Activated CD4-positive, alpha-beta T cell treated with anti-CD3 and anti-CD28 coated beads, Interleukin-2, Interleukin-6, amounts not matched to agents 100 ng/mL and 50 ng/mL, durations not matched to agents 16 hours and 8 hours (primary cell): ENCODE results near the gene SH3PXD2B.
A peak's percentile ranks its signal among the peaks of the same experiment; 100 is the strongest.
"Not testable (repeated sequence)": the region's sequence is repeated elsewhere in the genome, so short reads cannot be mapped to it uniquely, and the experiment has no call there.

ENCODE experiments used
- DNase-seq: peaks from one replicate; pipeline ENCODE4 v3.0.0-alpha.2; 2020

SH3PXD2B gene

DNA sequence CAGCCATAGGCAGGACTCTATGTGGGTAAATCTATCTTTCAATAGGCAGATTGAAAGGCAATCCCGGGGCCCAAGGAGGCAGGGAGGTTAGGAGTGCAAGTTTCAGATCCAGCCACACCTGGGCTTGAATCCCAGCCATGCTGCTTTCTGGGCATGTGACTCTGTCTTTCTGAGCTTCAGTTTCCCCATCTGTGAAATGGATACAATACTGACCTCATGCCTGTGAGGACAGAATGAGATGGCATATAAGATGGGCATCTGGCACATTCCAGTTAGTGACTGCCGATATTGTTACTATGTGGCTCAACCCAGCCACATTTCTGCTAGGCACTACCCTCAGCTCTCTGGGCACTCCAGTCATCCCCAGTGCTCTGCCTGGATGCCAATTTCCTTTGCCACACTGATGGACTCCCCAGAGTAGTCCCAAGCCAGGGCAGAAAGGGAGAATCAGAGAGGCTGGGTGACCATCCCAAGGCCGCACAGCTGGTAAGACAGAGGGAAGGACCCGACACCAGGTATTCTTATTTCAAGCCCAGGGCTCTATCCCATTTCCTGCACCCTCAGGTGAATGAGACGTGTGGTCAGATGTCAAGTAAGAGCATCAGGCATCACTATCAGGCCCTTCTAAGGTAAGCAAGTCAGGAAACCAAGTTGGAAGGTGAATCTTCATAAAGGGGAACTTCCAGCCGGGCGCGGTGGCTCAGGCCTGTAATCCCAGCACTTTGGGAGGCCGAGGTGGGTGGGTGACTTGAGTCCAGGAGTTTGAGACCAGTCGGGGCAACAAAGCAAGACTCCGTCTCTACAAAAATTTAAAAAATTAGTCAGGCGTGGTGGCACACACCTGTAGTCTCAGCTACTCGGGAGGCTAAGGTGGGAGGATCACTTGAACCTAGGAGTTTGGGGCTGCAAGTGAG, 38.7 kb downstream of the SH3PXD2B start:
- no peak for DNase-seq

DNA sequence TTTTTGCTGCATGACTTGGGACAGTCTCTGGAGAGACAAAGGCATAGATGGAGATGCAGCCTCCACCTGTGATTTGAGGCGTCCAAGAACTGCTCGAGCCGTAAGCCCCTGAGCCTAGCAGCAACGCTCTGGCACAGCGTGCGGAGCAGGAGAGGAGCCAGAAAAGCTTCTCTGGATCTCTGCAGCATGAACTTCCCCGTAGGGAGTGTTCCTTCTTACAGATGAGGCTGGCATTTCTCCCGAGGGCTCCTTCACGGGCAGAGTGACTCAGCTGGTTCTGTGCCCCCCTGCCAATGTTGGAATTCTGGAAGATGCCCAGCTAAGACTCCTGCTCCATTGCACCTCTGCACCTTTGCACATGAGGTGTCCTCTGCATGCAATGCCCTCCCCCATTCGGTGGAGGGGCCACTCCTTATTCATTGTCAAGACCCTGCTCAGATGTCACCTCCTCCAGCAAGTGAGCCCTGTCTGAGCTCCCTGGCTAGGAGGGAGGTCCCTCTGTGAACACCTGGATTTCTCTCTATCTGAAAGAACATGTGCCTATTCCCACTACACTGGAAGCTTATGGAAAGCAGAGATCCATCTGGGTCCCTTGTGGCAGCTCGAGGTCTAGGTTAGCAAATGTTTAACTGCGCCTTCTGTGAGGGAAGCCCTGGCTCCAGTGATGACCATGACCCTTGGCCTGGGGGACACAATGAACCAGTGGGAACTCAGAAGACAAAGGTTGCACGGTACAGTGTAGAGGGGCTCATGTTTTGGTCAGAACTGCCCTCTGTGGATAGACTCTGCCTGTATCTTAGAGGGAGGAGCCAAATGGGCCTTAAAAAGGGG, 39.6 kb downstream of the SH3PXD2B start:
- DNase-seq: no peak

DNA sequence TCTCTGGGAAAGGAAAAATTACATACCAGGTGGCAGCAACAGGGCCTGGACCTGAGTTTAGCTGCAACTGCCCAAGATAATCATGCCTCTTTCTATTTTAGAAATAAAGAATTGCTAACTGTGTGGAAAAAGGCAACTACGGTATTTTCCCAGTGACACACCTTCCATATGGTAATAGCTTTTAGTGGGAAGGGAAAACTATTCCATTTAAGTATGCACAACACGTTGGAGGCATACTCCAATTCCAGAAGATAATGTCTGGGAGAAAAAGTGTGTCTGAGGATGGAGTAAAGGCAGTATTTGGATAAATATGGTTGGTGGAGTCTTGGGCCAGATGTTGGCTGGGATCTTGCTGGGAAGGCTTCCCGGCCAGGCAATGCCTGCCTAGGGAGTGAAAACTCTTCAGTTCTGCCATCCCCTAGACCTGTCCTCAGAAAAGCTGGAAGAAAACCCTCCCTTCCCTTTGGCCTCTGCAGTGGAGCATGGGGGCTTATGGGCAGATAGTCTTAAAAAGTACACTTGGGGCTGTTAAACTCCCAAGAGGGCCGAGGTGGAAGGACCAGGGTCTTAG, 40.6 kb downstream of the SH3PXD2B start:
- DNase-seq: no peak

DNA sequence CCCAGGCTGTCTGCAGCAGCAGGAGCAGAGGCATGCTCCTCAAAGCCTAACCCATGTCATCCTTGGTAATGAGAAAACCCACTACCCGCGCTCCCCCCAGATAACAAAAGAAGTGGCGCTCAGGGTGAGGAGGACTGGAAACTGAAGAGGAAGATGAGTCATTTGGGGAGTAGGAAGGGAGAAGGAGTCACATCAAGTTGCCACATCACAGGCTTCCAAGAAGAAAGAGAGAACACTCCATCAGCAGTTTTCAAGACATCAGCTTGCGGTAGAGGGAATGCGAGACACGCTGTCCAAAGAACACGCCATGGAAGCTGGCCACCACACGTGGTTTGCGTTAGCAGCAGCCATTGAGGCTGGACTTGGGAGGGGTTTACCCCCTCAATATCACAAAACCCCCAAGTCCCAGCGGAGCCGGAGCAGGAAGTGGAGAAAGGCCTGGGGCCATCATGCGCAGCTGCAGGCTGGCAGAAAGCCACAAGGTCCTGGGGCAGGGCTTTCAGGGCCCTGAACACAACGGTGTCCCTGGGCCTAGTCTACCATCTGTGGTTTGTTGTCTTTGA, 41.5 kb downstream of the SH3PXD2B start:
- DNase-seq: peak; percentile 68

DNA sequence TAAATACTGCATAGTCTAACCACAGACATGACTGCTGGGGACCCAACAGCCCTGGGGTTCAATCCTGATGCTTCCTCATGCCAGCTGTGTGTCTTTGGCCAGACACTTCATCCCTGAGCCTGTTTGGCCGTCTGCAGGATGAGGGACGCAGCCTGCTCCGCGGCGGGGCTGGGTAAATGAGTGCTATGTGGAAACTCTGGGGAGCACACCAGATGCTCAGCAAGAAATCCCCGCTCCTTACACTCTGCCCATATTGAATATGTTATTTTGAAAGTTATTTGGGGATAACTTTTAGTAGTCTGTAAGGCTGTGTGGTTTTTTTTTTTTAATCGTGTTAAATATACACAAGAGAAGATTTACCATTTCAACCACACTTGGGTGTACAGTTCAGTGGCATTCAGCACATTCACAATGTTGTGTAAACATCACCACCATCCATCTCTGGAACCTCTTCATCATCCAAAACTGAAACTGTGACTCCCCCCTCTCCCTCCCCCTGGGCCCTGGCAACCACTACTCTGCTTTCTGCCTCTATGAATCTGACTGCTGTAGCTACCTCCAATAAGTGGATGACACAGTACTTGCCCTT, 42.7 kb downstream of the SH3PXD2B start:
- DNase-seq: peak; percentile 76

DNA sequence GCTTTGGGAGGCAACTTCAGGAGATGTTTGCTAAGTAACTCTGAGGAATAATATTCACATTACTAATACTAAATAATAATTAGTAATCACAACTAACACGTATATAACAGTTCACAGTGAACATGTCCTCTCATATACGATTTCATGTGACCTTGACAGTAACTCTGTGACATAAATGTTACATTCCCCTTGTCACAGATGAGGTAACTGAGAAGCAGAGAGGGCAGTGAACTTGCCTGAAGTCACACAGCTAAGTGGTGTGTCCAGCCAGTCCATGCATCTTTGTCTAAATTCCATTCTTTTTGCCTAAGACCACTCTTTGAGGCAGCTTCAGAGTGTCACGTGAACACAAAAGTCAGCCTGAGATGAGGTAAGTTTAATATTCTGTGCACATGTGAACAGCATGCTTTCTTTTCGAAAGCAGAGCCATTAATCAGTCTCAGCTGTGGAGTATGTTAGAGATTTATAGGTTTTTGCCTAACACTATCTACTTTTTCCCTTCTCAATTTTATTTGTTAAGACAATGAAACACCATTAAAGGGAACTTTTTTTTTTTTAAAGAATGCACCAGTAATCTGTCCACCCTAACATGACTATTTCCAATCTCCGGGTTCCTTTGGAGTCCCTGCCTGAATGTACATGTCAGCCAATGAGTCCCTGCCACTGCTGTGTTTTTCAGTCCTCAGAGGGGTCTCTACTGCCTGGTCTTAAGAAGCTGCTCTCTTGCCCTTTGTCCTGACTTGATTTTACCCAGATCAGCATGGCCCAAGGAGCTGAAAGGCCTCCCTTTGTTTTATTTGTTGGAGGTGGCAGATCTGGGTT, 43.5 kb downstream of the SH3PXD2B start:
- DNase-seq: no peak

DNA sequence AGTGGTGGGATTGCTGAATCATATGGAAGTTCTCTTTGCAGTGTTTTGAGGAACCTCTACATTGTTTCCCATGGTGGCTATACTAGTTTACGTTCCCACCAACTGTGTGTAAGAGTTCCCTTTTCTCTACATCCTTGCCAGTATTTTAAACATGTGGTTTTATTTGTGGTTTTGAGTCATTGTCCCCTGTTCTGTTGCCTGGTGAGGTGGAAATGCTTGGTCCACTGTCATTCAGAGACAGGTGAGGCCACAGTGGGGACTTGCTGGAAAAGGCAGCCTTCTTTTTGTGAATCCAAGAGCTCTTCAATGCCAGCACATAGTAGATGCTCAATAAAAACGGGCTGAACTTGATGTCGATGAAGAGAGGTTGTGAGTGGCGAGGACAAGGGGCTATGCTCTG, 44.2 kb downstream of the SH3PXD2B start:
- peak; percentile 56 for DNase-seq

DNA sequence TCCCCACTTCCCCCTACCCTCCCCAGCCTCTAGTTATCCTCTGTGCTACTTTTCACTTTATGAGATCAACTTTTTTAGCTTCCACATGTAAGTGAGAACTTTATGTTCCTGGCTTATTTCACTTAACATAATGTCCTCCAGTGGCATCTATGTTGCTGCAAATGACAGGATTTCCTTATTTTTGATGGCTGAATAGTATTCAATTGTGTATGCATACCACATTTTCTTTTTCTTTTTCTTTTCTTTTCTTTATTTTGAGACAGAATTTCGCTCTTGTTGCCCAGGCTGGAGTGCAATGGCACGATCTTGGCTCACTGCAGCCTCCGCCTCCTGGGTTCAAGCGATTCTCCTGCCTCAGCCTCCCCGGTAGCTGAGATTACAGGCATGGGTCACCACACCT, 44.8 kb downstream of the SH3PXD2B start:
- DNase-seq: not testable (repeated sequence)

DNA sequence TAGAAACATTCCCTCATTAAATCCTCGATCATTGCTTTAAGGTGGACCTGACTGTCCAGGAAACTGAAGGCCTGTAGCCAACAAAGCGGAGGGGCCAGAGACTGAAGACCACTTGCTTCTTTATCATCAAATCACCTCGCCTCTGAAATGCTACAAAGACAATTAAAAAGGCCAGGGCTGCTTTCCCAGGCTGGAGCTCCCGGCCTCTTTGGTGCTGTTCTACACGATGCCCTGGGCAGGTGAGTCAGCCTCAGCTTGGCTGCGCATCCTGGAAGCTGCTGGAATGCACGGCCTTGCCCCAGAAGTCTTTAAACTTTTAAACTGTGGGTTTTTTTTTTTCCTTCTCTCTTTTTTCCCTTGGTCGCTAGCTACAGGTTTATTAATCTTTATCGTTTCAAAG, 46.5 kb downstream of the SH3PXD2B start:
- DNase-seq: no peak

DNA sequence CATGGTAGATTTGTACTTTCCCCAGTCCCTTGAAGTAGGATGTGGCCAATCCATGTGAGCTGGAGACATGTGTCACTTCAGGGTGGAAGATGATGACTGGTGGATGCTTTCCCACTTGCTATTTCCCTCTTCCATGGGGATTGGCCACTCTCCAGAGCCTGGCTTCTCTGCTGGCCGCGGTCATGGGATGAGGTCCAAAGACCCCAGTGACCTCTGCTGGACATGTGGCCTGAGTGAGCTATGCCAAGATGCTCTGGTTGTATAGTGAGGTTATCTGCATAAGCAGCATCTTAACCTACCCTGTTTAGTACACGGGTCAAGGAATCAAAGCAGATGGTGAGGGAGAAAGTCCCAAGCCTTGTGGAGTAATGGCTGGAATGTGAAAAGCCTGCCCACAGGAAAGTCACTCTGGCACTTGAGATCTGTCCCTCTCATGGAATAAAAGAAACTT, 47.1 kb downstream of the SH3PXD2B start:
- DNase-seq: no peak

DNA sequence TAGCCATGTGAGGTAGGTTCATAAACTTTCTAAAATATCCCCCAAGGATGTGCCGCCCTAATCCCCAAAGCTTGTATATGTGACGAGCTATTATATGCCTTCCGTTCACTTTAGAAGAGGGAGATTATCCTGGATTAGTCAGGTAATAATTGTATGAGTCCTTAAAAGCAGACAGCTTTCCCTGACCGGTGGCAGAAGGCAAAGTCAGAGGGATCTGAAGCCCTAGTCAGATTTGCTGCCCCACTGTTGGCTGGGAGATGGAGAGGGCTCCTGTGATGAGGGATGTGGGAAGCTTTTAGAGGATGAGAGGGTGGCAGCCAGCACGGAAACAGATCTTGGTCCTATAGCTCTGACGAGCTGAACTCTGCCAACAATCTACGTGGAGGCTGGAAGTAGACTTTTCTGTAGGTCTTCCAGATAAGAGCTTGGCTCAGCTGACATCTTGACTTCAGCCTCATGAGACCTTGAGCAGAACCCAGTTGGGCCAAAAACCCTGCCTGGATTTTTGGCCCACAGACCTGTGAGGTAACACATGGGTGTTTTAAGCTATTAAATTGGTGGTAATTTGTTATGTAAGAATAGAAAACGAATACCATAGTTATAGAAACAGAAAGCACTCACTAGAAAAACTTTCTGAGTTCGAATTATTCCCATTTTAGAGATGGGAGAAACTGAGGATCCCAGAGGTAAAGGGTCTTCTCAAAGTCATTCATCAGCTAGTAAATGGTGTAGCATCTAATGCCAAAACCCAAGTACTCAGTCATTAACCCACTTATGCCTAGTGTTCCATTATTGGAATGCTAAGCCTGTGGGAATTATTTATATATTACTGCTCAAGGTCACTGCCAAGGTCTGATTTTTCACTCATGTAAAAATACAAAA, 48.9 kb downstream of the SH3PXD2B start:
- DNase-seq: no peak

DNA sequence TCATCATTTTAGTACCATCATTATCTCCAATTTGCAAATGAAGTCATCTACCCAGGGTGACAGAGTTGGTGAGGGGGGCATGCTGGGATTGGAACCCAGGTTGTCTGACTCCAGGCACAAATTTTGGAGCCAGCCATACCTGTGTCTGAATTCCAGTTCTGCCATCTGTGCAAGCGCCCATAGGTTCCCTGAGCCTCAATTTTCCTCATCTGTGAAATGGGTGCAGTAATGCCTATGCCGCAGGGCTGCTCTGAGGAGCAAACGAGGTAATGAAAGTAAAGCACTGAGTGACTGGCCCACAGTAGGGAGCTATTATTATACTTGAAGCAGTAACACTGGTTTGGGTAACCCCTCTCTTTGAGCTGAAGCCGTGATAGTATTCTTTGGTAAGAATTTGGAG, 49.6 kb downstream of the SH3PXD2B start:
- no peak for DNase-seq

DNA sequence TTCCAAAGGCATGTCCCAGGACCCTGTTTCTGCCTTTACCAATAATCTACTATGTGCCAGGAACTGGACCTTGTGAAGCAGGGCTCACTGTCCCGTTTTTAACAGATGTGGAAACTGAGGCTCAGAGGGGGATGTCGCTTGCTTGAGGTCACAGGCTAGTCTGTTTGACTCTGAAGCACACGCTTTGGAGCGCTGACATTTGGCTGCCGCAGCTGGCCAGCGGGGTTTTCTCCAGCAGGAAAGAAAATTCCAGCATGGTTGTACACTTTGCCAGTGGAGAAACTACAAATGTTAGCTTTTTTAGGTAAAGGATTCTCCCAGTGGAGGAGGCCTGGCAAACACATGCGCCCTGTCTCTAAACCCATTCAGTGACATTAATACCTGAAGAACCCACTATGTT, 50.5 kb downstream of the SH3PXD2B start:
- no peak for DNase-seq

DNA sequence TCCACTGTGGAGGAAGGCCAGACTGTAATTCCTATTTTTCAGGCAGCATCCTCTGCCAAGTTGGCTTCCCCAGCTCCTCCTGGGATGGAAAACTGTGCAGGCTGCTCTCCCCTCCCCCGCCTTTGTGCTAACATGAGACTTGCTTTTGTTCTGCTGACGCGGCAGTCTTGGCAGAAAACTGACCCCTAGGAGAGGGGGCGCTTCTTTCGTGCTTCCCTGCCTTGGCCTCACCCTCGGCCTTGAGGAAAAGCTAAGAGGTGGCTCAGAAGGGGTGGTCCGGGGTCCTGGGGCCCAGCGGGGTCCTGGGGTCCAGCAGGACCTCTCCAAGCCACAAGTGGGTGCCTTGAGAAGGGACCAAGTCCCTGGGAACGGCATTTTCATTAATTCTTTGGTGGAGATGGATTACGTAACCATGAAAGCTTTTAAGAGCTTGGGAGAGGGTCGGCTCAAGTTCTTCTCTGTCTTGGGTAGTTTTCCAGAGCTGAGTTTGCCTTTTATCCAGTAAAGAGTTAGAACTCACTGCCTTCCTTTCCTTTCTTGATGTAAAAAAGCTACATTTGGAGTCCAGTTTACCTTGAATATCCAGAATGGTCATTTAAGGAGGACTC, 51.0 kb downstream of the SH3PXD2B start:
- DNase-seq: no peak

DNA sequence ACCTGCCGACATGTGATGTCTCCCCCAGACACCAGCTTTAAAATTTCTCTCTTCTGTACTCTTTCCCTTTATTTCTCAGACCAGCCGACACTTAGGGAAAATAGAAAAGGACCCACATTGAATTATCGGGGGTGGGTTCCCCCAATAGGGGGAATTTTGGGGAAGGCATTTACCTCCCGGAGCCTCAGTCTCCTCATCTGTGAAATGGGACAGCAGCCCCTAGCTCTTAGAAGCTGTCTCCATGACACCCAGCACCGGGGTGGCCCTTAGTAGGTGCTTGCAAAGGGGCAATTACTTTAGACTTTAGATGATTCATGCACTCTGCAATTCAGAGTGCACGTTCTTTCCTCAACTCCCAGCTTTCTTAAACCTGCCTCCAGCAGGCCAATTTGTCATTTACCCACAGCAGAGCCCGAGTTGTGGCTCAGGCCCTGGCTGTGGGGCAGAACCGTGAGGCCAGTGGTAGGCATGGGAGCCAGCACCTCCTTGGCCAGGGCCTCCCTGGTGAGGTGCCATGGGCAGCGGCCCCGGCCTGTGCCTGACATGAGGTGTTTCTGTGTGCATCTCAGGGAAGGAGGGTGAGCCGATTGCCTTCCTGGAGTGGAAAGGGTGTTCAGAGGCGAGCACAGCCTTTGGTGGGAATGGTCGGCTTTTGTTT, 51.7 kb downstream of the SH3PXD2B start:
- no peak for DNase-seq

DNA sequence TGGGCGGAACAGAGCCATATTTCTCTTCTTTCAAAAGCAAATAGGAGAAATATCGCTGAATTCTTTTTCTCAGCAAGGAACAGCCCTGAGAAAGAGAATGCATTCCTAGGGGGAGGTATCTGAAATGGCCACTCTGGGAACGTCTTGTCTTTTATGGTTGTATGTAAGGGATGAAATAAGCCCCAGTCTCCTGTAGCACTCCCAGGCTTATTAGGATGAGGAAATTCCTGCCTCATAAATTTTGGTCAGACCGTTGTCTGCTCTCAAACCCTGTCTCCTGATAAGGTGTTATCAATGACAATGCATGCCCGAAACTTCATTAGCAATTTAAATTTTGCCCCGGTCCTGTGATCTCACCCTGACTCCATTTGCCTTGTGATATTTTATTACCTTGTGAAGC, 52.3 kb downstream of the SH3PXD2B start:
- not testable (repeated sequence) for DNase-seq

DNA sequence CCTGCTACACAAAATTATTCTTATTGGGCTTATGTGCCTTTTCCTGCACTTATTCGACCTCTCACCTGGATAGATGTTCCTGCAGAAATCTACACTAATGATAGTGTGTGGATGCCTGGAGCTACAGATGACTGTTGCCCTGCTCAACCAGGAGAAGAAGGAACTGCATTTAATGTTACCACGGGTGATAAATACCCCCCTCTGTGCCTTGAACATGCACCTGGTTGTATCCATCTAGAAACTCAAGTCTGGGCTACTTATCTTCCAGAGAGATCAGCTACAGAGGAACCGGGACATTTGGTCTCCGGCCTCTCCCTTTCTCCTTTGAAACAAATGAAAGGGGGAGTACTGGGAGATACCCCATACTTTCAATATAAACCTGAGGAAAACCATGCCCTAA, 54.5 kb downstream of the SH3PXD2B start:
- no peak for DNase-seq

DNA sequence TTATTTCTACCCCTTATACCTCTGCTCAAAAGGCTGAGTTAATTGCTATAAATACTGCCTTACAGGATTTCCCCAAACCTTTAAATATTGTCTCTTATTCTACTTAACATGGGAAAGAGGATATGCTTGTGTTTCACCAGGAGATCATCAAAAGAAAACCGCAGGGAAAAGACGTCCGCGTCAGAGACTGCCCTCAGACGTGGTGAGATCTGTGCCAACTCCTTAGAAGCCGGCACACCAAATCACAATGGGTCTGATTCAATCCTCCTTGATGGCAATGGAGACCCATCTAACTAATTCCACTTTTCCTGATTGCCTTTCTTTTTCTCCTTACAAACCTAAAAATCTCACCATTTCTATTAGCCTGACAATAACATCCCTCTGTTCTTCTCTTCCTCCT, 55.0 kb downstream of the SH3PXD2B start:
- DNase-seq: no peak

DNA sequence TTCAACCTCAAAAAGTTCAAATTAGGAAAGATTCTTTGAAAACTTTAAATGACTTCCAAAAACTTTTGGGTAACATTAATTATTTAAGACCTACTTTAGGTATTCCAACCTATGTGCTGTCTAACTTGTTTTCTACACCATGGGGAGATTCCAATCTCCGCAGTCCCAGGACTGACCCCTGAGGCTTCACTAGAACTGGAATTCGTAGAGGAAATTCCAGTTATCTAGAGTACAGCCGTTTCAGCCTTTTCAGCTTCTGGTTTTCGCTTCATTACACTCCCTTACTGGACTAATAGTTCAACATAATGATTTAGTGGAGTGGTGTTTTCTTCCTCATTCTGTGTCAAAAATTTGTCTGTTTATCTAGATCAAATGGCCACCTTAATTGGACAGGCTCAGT, 55.7 kb downstream of the SH3PXD2B start:
- DNase-seq: not testable (repeated sequence)

DNA sequence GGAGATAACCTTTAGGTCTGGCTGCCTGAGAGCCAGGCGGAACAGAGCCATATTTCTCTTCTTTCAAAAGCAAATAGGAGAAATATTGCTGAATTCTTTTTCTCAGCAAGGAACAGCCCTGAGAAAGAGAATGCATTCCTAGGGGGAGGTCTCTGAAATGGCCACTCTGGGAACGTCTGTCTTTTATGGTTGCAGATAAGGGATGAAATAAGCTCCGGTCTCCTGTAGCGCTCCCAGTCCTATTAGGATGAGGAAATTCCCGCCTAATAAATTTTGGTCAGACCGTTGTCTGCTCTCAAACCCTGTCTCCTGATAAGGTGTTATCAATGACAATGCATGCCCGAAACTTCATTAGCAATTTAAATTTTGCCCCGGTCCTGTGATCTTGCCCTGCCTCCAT, 57.3 kb downstream of the SH3PXD2B start:
- not testable (repeated sequence) for DNase-seq
